HCT116 (cell line): ENCODE data around the gene CAV1. TPM values are rescaled to one million over a fixed set of nuclear protein-coding genes. Genes with fewer than 3 reads are reported as not detected.

Experiments used
- ATAC-seq: fragments of 200-7000 bp; cut with Tn5 transposase; 2 replicates; pipeline ENCODE4 v1.9.1; 2020; ENCODE audit warnings: mild to moderate bottlenecking, moderate library complexity
- BruUV-seq: library from RNA; stranded (reverse); fragments of 400-500 nt; replicated peaks from 2 replicates; lab custom pipeline; 2021; lab: Mats Ljungman, UMichigan
- CTCF ChIA-PET: fragments of 300-600 bp; sonication (Branson Sonifier 250); formaldehyde crosslinking; loops from one replicate; lab custom pipeline; 2021; ENCODE audit warnings: antibody characterized with exemption; lab: Charles Lee
- POLR2A ChIA-PET: fragments of 300-600, 350-600 bp; sonication (Branson Sonifier 250); formaldehyde crosslinking; loops from one replicate; lab custom pipeline; 2021; ENCODE audit warnings: antibody characterized with exemption; lab: Charles Lee
- RAD21 ChIA-PET, 2 experiments: fragments of 300-600 bp; sonication (Branson Sonifier 250); formaldehyde crosslinking; loops; one replicate each; lab custom pipeline; 2023; ENCODE audit warnings: low total read pairs in 2 of 2; ENCODE audit not compliant: uncharacterized antibody in 2 of 2, unreplicated experiment in 2 of 2, low non-redundant PET in 1 of 2; lab: Charles Lee
- DNase-seq: peaks from one replicate; pipeline ENCODE4 v3.0.0-alpha.2; 2010; ENCODE audit warnings: low read depth, low spot score
- H2AFZ ChIP-seq: fragments of 200-600 bp; shearing (Covaris generic), sonication (generic); 2 replicates; pipeline ENCODE4 v1.6.1; 2017; ENCODE audit warnings: low read depth, mixed run types, mixed read lengths, antibody characterized with exemption, low read length; ENCODE audit not compliant: poor library complexity, severe bottlenecking
- H3K27ac ChIP-seq: 2 replicates; pipeline ENCODE4 v1.5.1; 2012; ENCODE audit warnings: low read depth, low read length
- H3K27me3 ChIP-seq: fragments of 200-600 bp; sonication (generic); 2 replicates; pipeline ENCODE4 v1.6.1; 2016; ENCODE audit warnings: mixed run types, low read length, mixed read lengths; ENCODE audit not compliant: insufficient read depth
- H3K36me3 ChIP-seq, 2 experiments: fragments of 200-500 bp in 1 of 2; fragments of 200-600 bp in 1 of 2; sonication (Bioruptor generic) in 1 of 2; sonication (generic) in 1 of 2; 2 replicates each; pipeline versions ENCODE4 v1.5.1 to v1.6.1; 2014 to 2016; ENCODE audit warnings: low read length in 2 of 2, inconsistent platforms in 1 of 2, mixed read lengths in 1 of 2, mixed run types in 1 of 2; ENCODE audit not compliant: insufficient read depth in 2 of 2, control insufficient read depth in 1 of 2
- H3K4me1 ChIP-seq, 2 experiments: fragments of 200-600 bp in 1 of 2; sonication (generic) in 1 of 2; 2 replicates each; pipeline versions ENCODE4 v1.5.1 to v1.6.1; 2012 to 2017; ENCODE audit warnings: low read length in 2 of 2, inconsistent platforms in 1 of 2, mild to moderate bottlenecking in 1 of 2, mixed read lengths in 1 of 2, mixed run types in 1 of 2, moderate library complexity in 1 of 2; ENCODE audit not compliant: insufficient read depth in 2 of 2, control insufficient read depth in 1 of 2
- H3K4me2 ChIP-seq: fragments of 200-600 bp; sonication (generic); 2 replicates; pipeline ENCODE4 v1.6.1; 2017; ENCODE audit warnings: mixed run types, low read length, mixed read lengths
- H3K4me3 ChIP-seq, 2 experiments: fragments of 200-600 bp in 1 of 2; sonication (generic) in 1 of 2; replicated peaks in 1 of 2; 2 replicates each; pipeline ENCODE4 v1.5.1; 2011 to 2016; ENCODE audit warnings: low read length in 2 of 2, control low read depth in 1 of 2, low read depth in 1 of 2, mild to moderate bottlenecking in 1 of 2, mixed read lengths in 1 of 2, mixed run types in 1 of 2
- H3K79me2 ChIP-seq: fragments of 200-600 bp; sonication (generic); 2 replicates; pipeline ENCODE4 v1.6.1; 2017; ENCODE audit warnings: mild to moderate bottlenecking, mixed run types, low read length, moderate library complexity, mixed read lengths; ENCODE audit not compliant: insufficient read depth
- H3K9ac ChIP-seq: fragments of 200-600 bp; sonication (generic); 2 replicates; pipeline ENCODE4 v1.6.1; 2016; ENCODE audit warnings: low read length, mixed read lengths
- H3K9me2 ChIP-seq: fragments of 200-600 bp; sonication (generic), shearing (Covaris generic); 2 replicates; pipeline ENCODE4 v1.6.1; 2017; ENCODE audit warnings: mixed run types, mild to moderate bottlenecking, moderate library complexity; ENCODE audit not compliant: insufficient read depth
- H3K9me3 ChIP-seq, 2 experiments: fragments of 200-500 bp in 1 of 2; fragments of 200-600 bp in 1 of 2; sonication (Bioruptor generic) in 1 of 2; sonication (generic) in 1 of 2; 2 replicates each; pipeline ENCODE4 v1.6.1; 2014 to 2017; ENCODE audit warnings: low read length in 2 of 2, mixed read lengths in 2 of 2, inconsistent platforms in 1 of 2, low read depth in 1 of 2, mild to moderate bottlenecking in 1 of 2, mixed run types in 1 of 2, moderate library complexity in 1 of 2; ENCODE audit not compliant: control insufficient read depth in 1 of 2, insufficient read depth in 1 of 2
- H4K20me1 ChIP-seq: fragments of 200-600 bp; sonication (generic), shearing (Covaris generic); 2 replicates; pipeline ENCODE4 v1.6.1; 2017; ENCODE audit warnings: mixed run types, mild to moderate bottlenecking, moderate library complexity; ENCODE audit not compliant: insufficient read depth
- ATF3 ChIP-seq: IDR thresholded peaks from 2 replicates; pipeline ENCODE4 v1.6.1; 2012
- CBX3 ChIP-seq: IDR thresholded peaks from 2 replicates; pipeline ENCODE4 v1.6.1; 2012; ENCODE audit warnings: low read depth
- CEBPB ChIP-seq: IDR thresholded peaks from 2 replicates; pipeline ENCODE4 v1.6.1; 2012; ENCODE audit warnings: low read depth
- CTCF ChIP-seq, 3 experiments: fragments of 200-600 bp in 1 of 3; sonication (generic) in 1 of 3; IDR thresholded peaks in 2 of 3; conservative IDR thresholded peaks in 1 of 3; 2 replicates each; pipeline ENCODE4 v1.5.1; 2012 to 2017; ENCODE audit warnings: low read depth in 2 of 3, low read length in 2 of 3, antibody characterized with exemption in 1 of 3, borderline replicate concordance in 1 of 3, control low read depth in 1 of 3, mild to moderate bottlenecking in 1 of 3, mixed read lengths in 1 of 3, mixed run types in 1 of 3, moderate library complexity in 1 of 3; ENCODE audit not compliant: insufficient read depth in 1 of 3
- EGR1 ChIP-seq: IDR thresholded peaks from 2 replicates; pipeline ENCODE4 v1.6.1; 2012; ENCODE audit warnings: low read depth
- EZH2 ChIP-seq: fragments of 200-600 bp; sonication (generic); IDR thresholded peaks from 2 replicates; pipeline ENCODE4 v1.6.1; 2017; ENCODE audit warnings: antibody characterized with exemption, mixed run types
- EZH2phosphoT487 ChIP-seq: fragments of 200-600 bp; IDR thresholded peaks from 2 replicates; pipeline ENCODE4 v1.6.1; 2018; ENCODE audit warnings: antibody characterized with exemption, borderline replicate concordance
- FOSL1 ChIP-seq: IDR thresholded peaks from 2 replicates; pipeline ENCODE4 v1.6.1; 2012; ENCODE audit warnings: low read depth
- POLR2A ChIP-seq: IDR thresholded peaks from 2 replicates; pipeline ENCODE4 v1.7.0; 2011; ENCODE audit warnings: borderline replicate concordance; ENCODE audit not compliant: insufficient read depth, insufficient read length; ENCODE audit errors: extremely low read depth
- SIN3A ChIP-seq: IDR thresholded peaks from 2 replicates; pipeline ENCODE4 v1.6.1; 2012; ENCODE audit warnings: low read depth
- SRF ChIP-seq: IDR thresholded peaks from 2 replicates; pipeline ENCODE4 v1.6.1; 2012; ENCODE audit warnings: low read depth
- TCF7L2 ChIP-seq: IDR thresholded peaks from 2 replicates; pipeline ENCODE4 v1.7.0; 2011; ENCODE audit warnings: borderline replicate concordance, inconsistent platforms; ENCODE audit not compliant: insufficient read depth, insufficient read length; ENCODE audit errors: extremely low read depth
- YY1 ChIP-seq: IDR thresholded peaks from 2 replicates; pipeline ENCODE4 v1.6.1; 2011; ENCODE audit warnings: low read length, low read depth, moderate library complexity, mild to moderate bottlenecking; ENCODE audit not compliant: insufficient replicate concordance; ENCODE audit errors: extremely low read depth
- ZBTB33 ChIP-seq: IDR thresholded peaks from 2 replicates; pipeline ENCODE4 v1.6.1; 2011; ENCODE audit warnings: mild to moderate bottlenecking, low read length, moderate library complexity; ENCODE audit not compliant: insufficient replicate concordance; ENCODE audit errors: extremely low read depth
- ZFX ChIP-seq: fragments of 450-650 bp; IDR thresholded peaks from 2 replicates; pipeline ENCODE4 v1.6.1; 2017
- intact Hi-C: fragments of 100-400 bp; cut with micrococcal nuclease; formaldehyde crosslinking; loops from 2 replicates; pipeline ENCODE4 v1.10.0; 2022
- total RNA-seq: library from RNA; stranded (reverse); gene quantifications from one replicate; pipeline ENCODE4 v1.2.1, GENCODE V29; 2021; ENCODE audit not compliant: unreplicated experiment
- TF ChIP-seq, protein P1 (sequence below): IDR thresholded peaks from 2 replicates; pipeline ENCODE4 v1.6.1; 2012; ENCODE audit warnings: low read depth
- TF ChIP-seq, protein P2 (sequence below): IDR thresholded peaks from 2 replicates; pipeline ENCODE4 v1.6.1; 2012

The CAV1 gene
- total RNA-seq, 1 experiment from 2014 or later = 298 TPM

GRCh38 chr7:116591202-116592040 lies 66.6 kb downstream of the CAV1 start:
- ChIA-PET CTCF (interaction anchor here (0.8 to 3.3 kb wide), 26 partner anchors 9 to 423 kb away, joined by 3 to 33 read pairs (median 4); partner anchors contain the start of genes CAV2 and TES), POLR2A (interaction anchor here (0.8 to 1.9 kb wide), 8 partner anchors 40 to 334 kb away, joined by 3 to 6 read pairs (median 4); partner anchors contain the start of gene MET), RAD21 (interaction anchor here (0.6 to 2.2 kb wide), 5 partner anchors 74 to 219 kb away, joined by 3 to 12 read pairs (median 6); partner anchors contain the start of gene MET (in 1 of the 2))
- H2AFZ ChIP-seq = peak overlapping the region; percentile 66
- H4K20me1 ChIP-seq = no peaks in the 10 kb centered on the region
- no peaks in the 10 kb centered on the region for H3K9me2 ChIP-seq
- H3K36me3 ChIP-seq = no peaks in the 10 kb centered on the region
- intact Hi-C loops = loop anchor here (1.0 kb wide), 1 partner anchor 218 kb away; no protein-coding TSS in a partner anchor
- H3K4me2 ChIP-seq = peak overlapping the region; percentile 60
- BruUV-seq = no TSS peak
- ATAC-seq (peak; percentile 74), DNase-seq (peak; percentile 45)
- H3K9ac ChIP-seq = peak overlapping the region; percentile 11
- no peaks in the 10 kb centered on the region for H3K27me3 ChIP-seq
- peak overlapping the region; percentile 44; the same call in 1 of the 2 replicates for H3K27ac ChIP-seq
- peak overlapping the region; percentile 30 to 35 for H3K4me3 ChIP-seq
- no peaks in the 10 kb centered on the region for H3K9me3 ChIP-seq
- H3K4me1 ChIP-seq = peaks cover 10 to 37% of the 10 kb centered on the region in 2 experiments; a peak in 3 of 4 replicates
- H3K79me2 ChIP-seq = no peaks in the 10 kb centered on the region
- no peak for TF ChIP-seq EZH2
- no peak for TF ChIP-seq ATF3
- no peak for TF ChIP-seq FOSL1
- TF ChIP-seq, protein P1, sequence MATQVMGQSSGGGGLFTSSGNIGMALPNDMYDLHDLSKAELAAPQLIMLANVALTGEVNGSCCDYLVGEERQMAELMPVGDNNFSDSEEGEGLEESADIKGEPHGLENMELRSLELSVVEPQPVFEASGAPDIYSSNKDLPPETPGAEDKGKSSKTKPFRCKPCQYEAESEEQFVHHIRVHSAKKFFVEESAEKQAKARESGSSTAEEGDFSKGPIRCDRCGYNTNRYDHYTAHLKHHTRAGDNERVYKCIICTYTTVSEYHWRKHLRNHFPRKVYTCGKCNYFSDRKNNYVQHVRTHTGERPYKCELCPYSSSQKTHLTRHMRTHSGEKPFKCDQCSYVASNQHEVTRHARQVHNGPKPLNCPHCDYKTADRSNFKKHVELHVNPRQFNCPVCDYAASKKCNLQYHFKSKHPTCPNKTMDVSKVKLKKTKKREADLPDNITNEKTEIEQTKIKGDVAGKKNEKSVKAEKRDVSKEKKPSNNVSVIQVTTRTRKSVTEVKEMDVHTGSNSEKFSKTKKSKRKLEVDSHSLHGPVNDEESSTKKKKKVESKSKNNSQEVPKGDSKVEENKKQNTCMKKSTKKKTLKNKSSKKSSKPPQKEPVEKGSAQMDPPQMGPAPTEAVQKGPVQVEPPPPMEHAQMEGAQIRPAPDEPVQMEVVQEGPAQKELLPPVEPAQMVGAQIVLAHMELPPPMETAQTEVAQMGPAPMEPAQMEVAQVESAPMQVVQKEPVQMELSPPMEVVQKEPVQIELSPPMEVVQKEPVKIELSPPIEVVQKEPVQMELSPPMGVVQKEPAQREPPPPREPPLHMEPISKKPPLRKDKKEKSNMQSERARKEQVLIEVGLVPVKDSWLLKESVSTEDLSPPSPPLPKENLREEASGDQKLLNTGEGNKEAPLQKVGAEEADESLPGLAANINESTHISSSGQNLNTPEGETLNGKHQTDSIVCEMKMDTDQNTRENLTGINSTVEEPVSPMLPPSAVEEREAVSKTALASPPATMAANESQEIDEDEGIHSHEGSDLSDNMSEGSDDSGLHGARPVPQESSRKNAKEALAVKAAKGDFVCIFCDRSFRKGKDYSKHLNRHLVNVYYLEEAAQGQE = no peak
- peak; percentile 40 to 68 (median 67); a peak in 5 of 6 replicates for TF ChIP-seq CTCF (IDR thresholded peaks at IDR 0.05 in 2 of 3, conservative IDR thresholded peaks at IDR 0.05 in 1 of 3; ENCODE audit: borderline replicate concordance in 1 of 3, insufficient read depth in 1 of 3, low read depth in 2 of 3, low read length in 2 of 3)
- no peak for TF ChIP-seq TCF7L2
- TF ChIP-seq, protein P2, sequence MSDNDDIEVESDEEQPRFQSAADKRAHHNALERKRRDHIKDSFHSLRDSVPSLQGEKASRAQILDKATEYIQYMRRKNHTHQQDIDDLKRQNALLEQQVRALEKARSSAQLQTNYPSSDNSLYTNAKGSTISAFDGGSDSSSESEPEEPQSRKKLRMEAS = 0 out of 2 replicates have a peak, but pooled peaks have one; percentile 27
- TF ChIP-seq SIN3A = no peak
- TF ChIP-seq ZFX = no peak
- no peak for TF ChIP-seq POLR2A
- no peak for TF ChIP-seq EZH2phosphoT487
- TF ChIP-seq SRF = no peak
- no peak for TF ChIP-seq EGR1
- TF ChIP-seq YY1 = no peak
- TF ChIP-seq ZBTB33 = no peak
- TF ChIP-seq CEBPB = no peak
- TF ChIP-seq CBX3 = no peak
